Measurements from ENCODE around the gene HDAC11. TPM values are rescaled to one million over a fixed set of nuclear protein-coding genes. Genes with fewer than 3 reads are reported as not detected.

Gene HDAC11
- polyA plus RNA-seq, 1 experiment: 7.1 TPM

DNA sequence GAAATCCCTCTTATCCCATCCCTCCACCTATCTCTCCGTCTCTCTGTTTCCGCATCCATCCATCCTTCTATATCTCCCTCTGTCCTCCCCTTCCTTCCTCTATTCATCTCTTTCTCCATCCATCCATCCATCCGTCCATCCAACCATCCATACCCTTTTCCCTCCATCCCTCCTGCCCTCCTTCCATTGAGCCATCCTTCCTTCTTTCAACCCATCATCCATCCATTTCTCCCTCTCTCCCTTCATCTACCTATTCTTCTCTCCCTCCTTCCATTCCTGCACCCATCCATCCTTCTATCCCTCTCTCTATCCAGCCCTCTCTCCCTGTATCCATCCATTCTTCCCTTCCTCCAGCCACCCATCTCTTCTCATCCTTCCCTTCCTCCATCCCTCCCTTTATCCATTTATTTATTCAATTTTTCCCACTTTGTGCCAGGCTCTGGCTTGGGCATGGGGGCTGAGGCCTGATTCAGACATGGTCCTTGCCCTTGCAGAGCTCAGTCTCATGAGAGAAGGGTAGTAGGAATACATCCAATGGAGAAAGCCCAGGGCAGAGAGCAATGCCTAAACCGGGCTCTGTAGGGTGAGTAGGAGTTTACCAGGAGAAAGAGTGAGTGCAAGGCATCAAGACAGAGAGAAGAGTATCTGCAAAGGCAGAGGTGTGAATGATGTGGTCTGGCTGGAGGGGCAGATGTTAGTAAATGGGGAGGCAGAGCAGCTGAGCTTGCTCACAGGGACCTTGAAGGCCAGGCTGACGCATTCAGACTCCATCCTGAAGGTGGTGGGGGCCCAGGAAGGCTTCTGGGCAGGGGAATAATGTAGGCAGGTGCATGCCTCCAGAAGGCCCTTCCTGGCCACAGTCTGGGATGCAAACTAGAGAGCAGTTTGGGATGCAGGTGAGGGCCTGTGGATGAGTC is 49.3 kb downstream of the HDAC11 start:
- Histone ChIP-seq H3K27me3 (ENCODE audit: control insufficient read depth, insufficient read depth, low read length) (no peaks in the 10 kb centered on the region), H3K9me3 (ENCODE audit: control insufficient read depth, insufficient read depth, low read length) (no peaks in the 10 kb centered on the region; the same call in 1 of the 2 replicates), H3K27ac (ENCODE audit: low read depth, low read length) (no peak overlapping the region), H3K4me3 (ENCODE audit: low read depth, low read length) (no peak overlapping the region)
- TF ChIP-seq, protein P1, sequence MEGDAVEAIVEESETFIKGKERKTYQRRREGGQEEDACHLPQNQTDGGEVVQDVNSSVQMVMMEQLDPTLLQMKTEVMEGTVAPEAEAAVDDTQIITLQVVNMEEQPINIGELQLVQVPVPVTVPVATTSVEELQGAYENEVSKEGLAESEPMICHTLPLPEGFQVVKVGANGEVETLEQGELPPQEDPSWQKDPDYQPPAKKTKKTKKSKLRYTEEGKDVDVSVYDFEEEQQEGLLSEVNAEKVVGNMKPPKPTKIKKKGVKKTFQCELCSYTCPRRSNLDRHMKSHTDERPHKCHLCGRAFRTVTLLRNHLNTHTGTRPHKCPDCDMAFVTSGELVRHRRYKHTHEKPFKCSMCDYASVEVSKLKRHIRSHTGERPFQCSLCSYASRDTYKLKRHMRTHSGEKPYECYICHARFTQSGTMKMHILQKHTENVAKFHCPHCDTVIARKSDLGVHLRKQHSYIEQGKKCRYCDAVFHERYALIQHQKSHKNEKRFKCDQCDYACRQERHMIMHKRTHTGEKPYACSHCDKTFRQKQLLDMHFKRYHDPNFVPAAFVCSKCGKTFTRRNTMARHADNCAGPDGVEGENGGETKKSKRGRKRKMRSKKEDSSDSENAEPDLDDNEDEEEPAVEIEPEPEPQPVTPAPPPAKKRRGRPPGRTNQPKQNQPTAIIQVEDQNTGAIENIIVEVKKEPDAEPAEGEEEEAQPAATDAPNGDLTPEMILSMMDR (IDR thresholded peaks at IDR 0.05; ENCODE audit: low read depth, low read length): no peak
- POLR2A ChIA-PET: no interaction called here
- no peak for DNase-seq (ENCODE audit: low read depth, low spot score)
- CTCF ChIA-PET: interaction anchor here (1.2 to 1.3 kb wide), 2 partner anchors 9 to 10 kb away, joined by 4 to 5 read pairs; no protein-coding TSS in a partner anchor

DNA sequence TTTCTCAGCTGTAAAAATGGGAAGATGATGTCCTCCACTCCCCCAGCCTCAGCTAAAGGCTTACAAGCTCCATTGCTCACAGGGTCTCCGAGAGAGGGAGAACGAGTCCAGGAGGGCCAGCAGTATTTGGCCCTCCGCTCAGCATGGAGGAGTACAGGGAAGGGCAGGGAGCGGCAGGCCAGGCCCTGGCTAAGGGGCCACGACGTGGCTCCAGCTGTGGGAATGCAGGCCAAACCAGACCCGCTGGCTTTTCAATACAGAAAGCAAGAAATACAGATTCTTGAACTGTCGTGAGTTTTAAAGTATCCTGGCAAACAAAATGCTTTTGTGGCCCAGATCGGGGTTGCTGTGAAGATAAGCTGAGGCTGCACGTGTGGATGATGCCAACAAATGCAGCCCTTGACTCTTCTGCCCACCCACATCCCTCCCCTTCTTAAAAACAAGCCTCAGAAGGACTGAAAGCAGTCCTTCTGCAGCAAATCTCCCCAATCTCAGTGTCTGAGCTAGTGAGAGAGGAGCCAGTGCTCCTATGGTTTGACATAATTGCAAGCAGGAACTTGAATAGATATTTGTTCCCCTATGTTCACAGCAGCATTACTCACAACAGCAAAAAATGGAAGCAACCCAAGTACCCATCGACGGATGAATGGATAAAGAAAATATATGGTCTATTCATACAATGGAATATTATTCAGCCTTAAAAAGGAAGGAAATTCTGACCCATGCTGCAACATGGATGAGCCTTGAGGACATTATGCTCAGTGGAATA is 50.3 kb downstream of the HDAC11 start:
- ChIA-PET POLR2A (no interaction called here), CTCF (interaction anchor here (1.2 kb wide), 1 partner anchor 8 kb away, joined by 5 read pairs; no protein-coding TSS in a partner anchor)
- no peak for DNase-seq (ENCODE audit: low read depth, low spot score)
- Histone ChIP-seq H3K9me3 (ENCODE audit: control insufficient read depth, insufficient read depth, low read length) (no peaks in the 10 kb centered on the region; the same call in 1 of the 2 replicates), H3K4me3 (ENCODE audit: low read depth, low read length) (no peak overlapping the region), H3K27ac (ENCODE audit: low read depth, low read length) (no peak overlapping the region), H3K27me3 (ENCODE audit: control insufficient read depth, insufficient read depth, low read length) (no peaks in the 10 kb centered on the region)
- TF ChIP-seq, protein P1 (IDR thresholded peaks at IDR 0.05; ENCODE audit: low read depth, low read length): no peak

DNA sequence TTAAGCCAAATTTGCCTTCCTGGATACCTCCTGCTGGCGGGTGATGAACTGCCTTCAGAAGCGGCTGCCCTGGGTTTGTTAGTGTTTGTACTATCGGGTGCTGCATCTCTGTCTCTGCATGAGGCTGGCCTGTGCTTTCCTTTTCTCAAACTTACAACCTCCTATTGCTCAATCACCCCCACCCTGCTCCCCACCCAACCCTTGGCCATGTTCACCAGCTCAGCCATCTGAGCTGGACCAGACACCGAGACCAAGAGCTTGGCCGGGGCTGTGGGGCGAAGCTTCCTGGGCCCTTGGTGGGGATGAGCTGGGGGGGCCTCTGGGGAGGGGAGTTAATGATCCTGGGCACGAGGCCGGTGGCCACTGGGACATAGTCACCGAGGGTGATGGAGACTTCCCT is 52.0 kb downstream of the HDAC11 start:
- TF ChIP-seq, protein P1 (IDR thresholded peaks at IDR 0.05; ENCODE audit: low read depth, low read length): no peak
- Histone ChIP-seq H3K9me3 (ENCODE audit: control insufficient read depth, insufficient read depth, low read length) (peaks cover 4% of the 10 kb centered on the region), H3K27ac (ENCODE audit: low read depth, low read length) (no peak overlapping the region), H3K27me3 (ENCODE audit: control insufficient read depth, insufficient read depth, low read length) (no peaks in the 10 kb centered on the region), H3K4me3 (ENCODE audit: low read depth, low read length) (no peak overlapping the region)
- no peak for DNase-seq (ENCODE audit: low read depth, low spot score)
- POLR2A ChIA-PET: no interaction called here
- CTCF ChIA-PET: interaction anchor here (0.6 to 1.1 kb wide), 2 partner anchors 36 to 321 kb away, joined by 3 to 6 read pairs; no protein-coding TSS in a partner anchor

DNA sequence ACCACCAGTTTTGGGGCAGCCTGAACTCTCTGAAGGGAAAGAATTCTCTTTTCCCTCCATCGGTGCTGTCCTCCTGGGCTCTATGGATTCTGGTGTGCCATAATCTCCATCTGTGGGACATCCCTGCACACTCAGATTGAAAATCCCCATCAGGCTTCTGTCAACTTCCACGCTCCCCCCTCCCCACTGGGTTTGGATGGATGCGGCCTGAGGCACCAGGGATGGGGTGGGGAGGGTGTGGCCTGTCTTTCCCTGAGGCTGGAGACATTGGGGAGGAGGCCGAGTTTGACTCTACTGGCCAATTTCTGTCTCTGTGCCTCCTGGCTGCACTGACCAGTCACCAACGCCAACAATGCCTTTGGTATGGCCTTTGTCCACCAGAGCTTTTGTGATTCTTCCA is 52.5 kb downstream of the HDAC11 start:
- TF ChIP-seq, protein P1 (IDR thresholded peaks at IDR 0.05; ENCODE audit: low read depth, low read length): no peak
- H3K27ac ChIP-seq (ENCODE audit: low read depth, low read length): no peak overlapping the region
- H3K4me3 ChIP-seq (ENCODE audit: low read depth, low read length): no peak overlapping the region
- H3K27me3 ChIP-seq (ENCODE audit: control insufficient read depth, insufficient read depth, low read length): no peaks in the 10 kb centered on the region
- no peak for DNase-seq (ENCODE audit: low read depth, low spot score)
- H3K9me3 ChIP-seq (ENCODE audit: control insufficient read depth, insufficient read depth, low read length): peaks cover 4% of the 10 kb centered on the region
- ChIA-PET CTCF (interaction anchor here (1.2 kb wide), 1 partner anchor 37 kb away, joined by 3 read pairs; no protein-coding TSS in a partner anchor), POLR2A (no interaction called here)
